GM18526 (cell line): Measurements from ENCODE around the gene TNKS1BP1.

ENCODE experiments used
- POLR2A ChIP-seq: IDR thresholded peaks from 3 replicates; pipeline ENCODE4 v1.6.1; 2011; ENCODE audit not compliant: insufficient read length; ENCODE audit errors: extremely low read depth

Gene TNKS1BP1

DNA sequence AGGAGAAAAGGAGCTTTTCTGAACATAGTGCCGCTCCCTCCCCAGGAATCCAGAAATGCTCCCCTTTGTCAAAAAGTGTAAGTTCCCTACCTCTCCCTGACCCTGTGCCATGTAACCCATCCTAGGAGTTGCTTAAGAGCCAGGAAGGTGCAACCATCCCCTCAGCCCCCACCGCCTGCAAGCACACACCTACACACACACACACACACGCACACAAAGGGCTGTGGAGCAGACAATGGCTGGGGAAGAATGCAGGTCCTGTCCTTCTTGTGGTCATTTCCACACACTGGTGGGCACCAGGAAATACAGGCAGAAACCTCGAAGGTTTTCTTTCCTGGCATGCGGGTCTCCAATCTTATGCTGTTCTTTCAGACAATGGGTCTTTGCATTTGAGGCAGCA is 14.6 kb upstream of the TNKS1BP1 start:
- no peak for TF ChIP-seq POLR2A

DNA sequence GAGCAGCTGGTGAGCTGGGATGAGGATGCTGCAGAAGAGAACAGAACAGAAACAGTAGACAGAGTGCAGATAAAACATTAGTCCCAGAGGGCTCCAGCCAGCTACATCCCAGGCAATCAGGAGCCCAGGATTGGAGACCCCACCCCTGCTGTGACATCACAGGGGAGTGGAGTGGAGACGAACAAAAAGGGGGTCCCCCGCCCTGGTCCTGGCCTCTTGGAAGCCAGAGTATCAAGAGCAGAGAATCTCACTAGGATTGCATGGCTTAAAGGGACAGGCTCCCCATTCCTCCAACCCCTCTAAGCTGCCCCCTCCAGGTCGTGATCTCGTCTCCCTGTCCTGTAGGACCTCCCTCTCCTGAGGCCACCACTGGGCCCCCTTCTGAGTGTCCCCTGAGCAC is 13.4 kb upstream of the TNKS1BP1 start, which contains the start of gene P2RX3:
Gene P2RX3, plus strand, starts transcription at position 211 of the 400 bp plus-strand sequence. CDS start 199 bp downstream, outside the sequence.
- no peak for TF ChIP-seq POLR2A

DNA sequence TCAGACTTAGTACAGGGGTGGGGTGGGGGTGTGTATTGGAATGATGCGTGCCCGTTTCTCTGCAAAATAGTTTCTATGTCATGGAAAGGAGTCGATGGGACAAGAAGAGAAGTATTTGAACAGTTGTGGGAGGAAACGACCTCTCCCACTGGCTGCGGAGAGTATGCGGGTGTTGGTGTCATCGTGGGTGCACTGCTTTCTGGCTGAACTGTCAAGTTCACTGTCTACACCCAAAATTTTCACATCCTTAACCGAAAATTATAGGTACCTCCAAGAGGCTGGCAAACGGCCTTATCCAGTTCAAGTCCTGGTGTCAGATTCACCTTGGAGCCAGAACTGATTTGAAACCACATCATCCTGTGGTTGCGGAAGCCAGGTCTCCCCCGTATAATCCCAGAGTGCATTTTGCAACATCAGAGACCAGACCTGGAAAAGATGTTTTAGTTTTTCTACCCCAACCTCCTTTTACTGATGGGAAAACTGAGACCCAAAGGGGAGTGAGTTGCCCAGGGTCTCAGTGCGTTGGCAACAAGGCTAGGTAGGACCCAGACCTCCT is 11.4 kb upstream of the TNKS1BP1 start:
- TF ChIP-seq POLR2A: no peak

DNA sequence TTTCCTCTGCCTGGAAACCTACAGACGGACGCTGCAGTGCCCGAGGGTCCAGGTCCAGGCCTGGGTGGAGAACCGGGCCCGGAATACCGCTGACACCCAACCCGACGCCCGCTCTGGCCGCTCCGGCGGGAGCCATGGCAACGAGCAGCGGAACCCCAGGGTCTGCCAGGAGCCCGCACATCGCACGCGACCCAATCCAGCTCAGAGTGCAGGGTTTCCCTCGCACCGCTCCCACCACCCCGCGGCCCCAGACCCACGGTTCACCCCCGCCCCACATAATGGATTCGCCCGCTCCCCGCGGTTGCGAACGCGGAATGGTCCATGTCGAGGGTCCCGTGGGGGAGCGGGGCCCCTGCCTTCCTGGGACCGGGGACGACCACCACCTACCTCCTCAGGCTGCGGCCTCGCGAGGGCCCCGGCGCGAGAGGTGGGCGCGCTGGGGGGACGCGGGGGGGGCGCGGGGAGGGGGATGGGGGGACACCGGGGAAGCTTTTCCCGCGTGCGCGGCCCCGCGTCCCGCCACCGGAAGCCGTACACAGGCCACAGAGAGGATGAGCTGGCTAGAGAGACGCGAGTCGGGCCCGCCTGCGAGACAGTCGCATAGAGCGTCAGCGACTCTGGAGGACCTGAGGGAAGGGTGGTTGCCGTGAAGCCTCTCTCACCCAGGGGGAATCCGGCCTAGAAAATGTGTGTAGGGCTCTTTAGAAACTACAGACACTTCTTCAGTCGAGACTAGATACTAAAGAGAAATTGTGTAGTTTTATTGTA is 10.8 kb upstream of the TNKS1BP1 start, which contains the start of gene SSRP1:
Gene SSRP1, minus strand, starts transcription at position 550 of the 768 bp plus-strand sequence. CDS start 771 bp downstream, outside the sequence.
- peak; percentile 69 for TF ChIP-seq POLR2A

DNA sequence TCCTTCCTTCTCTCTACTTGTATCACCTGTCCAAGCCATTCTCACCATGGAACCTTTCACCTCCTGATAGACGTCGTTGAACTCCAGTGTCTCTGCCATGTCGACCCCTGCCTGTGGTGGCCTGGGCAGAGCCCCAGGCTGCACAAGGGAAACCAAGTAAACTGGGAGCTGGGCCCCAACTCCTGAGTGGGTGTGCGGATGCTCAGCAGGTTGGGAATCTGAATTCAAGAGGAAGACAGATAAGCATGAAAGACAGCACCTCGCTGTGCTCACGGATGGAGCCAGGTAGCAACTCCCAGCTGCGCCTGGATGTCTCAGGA is 10.2 kb upstream of the TNKS1BP1 start:
- TF ChIP-seq POLR2A: no peak

DNA sequence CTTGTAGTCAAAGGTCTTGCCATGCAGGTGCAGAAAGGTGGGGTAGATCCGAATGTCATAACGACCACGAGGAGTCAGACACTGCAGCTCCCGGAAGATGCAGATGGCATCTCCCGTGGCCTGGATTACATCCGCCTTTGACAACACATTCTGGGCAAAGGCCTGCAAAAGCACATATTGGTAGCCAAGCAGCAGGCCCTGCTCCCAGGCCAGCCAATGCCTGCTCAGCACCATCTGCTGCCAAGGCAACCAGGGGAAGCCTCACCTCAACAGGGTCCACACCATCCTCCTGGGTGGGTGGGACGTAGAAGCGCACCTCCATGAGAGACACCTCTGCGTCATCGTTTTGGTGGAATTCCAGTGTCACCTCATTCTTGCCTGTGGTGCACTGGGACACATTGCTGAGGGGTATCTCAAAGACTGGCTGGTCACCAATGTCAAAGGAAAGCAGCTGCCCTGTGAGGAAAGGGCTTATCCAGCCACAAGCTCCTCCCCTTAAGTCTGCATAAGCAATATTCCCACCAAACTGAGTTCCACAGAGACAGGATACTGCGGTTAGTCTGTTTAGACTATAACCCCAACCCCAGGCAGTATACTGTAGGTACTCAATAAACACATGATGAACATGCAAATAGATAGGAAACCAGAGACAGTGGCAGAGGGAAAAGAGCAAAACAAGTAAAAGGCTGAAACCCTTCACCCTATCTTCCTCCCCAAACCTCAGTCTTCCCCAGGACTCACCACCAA is 8.1 kb upstream of the TNKS1BP1 start:
- no peak for TF ChIP-seq POLR2A

DNA sequence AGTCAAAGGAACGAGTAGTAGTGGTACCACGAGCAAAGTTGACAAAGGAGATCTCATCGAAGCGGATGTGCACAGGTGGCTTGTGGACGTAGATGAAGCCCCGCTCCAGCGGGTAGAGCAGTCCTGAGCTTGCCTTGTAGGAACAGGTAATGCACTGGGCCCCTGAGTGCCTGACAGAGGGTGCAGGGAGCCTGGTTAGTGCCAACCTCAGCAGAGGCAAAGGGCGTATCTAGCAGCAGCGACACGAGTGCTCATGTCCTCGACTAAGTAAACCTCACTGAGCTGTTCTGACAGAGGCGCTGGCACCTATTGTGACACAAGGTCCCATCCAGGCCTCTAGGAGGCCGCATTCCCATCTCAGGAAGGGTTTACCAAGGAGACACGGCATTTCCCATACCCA is 7.0 kb upstream of the TNKS1BP1 start:
- no peak for TF ChIP-seq POLR2A

DNA sequence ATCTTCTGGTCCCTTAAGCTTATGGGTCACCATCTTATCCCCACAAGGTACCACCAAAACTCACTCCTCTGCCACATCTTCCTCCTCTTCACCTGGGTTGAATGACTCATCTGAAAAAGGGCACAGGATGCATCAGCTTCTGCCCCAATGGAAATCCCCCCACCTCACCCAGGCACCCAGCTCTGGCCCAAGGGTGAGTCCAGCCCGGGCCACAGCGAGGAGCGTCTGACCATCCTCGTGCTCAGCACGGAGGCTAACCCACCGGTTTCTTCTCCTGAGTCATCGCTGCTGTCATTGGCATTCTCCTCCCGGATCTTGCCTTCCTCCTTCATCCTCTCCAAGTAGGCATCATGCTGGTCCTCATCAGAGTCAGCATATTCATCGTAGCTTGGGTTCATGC is 5.3 kb upstream of the TNKS1BP1 start:
- TF ChIP-seq POLR2A: no peak

DNA sequence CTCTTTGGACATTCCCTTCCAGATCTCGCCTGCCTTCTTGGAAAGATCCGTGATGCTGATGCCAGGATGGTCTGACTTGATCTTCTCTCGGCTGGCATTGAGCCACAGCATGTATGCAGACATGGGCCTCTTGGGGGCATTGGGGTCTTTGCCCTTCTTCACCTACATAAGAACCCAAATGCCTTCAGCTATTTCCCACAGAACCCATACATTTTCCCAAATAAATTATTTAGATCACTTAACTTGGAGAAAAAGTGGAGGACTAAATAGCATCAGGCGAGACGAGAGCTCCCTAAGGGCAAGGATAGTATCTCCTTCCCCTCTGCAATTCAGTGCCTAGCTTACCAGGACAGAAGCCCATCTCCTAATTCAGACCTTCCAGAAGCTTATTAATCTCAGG is 3.0 kb upstream of the TNKS1BP1 start:
- no peak for TF ChIP-seq POLR2A

DNA sequence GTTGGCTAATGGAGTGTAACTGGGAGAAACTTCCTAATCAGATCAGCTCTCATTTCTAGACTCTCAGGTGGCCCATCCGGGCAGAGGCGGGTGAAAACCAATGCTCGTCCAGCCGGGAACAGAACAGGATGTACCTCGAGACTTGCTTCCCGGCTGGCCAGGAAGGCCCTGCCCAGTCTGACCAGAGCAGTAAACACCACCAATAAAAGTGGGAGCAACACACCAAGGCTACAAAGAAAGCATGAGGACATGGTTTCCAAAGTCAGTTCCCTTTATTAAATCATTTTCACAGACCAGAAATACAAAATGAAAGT is 940 bp upstream of the TNKS1BP1 start:
- TF ChIP-seq POLR2A: no peak

DNA sequence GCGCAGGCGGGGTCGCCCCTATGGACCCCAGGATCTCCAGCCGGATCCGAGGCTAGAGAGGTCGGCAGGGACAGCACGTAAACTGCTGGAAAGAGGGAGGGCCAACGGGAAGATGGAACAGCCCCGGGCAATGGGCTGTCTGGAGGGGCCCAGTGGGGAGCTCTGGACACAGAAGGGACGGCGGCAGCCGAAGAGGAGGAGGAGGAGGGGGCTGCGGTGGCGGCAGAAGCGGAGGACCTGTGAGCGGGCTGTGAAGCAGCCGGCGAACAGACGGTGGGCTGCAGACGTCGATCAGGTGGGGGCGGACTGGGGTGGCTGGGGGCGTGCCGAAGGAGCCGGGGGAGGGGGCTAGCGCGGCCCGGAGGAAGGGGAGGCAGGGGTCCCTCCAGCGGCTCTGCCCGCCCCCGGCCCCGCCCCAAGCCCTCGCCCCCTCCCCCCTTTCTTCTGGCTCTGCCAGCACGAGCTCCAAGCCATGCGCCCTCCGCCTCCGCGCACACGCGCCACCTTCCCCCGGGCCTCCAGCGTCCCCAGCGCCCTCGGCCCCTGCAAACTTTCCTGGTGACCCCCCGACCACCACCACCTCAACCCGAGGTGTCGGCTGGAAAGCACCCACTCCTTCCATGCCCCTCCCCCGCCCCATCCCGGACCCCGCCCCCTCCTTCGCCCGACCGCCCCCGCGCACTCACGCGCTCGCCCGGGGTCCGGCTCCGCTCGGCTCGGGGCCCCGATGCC is 432 bp downstream of the TNKS1BP1 start:
- no peak for TF ChIP-seq POLR2A

DNA sequence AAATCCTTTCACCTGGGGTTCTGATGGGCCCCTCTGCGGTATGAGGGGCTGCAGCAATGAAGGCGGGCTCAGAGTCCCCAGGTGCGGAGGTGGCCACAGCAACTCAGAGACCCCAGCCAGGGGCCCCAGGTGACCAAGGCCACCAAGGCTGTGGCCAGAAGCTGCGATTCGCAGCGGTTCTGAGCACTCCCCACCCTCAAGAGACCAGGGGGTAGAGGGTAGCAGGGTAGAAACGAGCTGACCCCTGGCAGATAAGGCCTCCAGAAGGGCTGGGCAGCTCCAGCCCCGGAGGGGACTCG is 948 bp downstream of the TNKS1BP1 start:
- TF ChIP-seq POLR2A: no peak

DNA sequence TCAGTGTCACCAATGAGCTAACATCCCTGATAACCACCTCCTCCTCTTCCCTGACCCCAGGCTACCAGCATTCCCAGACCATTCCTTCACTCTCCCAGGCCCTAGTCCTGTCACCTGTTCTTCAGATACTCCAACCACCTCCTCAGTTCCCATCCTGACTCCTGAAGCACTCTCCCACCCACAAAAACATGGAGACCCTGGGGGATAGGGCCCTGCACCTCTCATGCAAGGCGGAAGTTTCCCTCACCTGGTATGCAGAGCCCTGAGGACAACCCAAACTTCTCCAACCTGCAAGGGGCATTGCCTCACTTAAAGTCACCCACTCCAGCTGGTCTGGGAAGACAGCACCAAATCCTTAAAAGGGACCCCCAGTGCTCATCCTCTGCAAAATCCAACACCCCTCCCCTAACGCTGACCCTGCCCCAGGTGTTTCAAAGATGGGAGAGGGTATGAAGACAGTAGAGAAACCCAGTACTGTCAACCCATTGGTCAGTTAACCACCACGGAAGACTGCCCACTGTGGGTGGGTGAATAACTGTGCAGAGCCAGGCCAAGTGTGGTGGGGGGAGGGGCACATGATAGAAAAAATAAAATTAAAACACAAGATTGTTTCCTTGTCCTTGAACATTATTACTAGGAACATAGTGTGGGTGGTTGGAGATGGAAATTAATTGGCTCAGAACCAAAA is 1.4 kb downstream of the TNKS1BP1 start:
- no peak for TF ChIP-seq POLR2A

DNA sequence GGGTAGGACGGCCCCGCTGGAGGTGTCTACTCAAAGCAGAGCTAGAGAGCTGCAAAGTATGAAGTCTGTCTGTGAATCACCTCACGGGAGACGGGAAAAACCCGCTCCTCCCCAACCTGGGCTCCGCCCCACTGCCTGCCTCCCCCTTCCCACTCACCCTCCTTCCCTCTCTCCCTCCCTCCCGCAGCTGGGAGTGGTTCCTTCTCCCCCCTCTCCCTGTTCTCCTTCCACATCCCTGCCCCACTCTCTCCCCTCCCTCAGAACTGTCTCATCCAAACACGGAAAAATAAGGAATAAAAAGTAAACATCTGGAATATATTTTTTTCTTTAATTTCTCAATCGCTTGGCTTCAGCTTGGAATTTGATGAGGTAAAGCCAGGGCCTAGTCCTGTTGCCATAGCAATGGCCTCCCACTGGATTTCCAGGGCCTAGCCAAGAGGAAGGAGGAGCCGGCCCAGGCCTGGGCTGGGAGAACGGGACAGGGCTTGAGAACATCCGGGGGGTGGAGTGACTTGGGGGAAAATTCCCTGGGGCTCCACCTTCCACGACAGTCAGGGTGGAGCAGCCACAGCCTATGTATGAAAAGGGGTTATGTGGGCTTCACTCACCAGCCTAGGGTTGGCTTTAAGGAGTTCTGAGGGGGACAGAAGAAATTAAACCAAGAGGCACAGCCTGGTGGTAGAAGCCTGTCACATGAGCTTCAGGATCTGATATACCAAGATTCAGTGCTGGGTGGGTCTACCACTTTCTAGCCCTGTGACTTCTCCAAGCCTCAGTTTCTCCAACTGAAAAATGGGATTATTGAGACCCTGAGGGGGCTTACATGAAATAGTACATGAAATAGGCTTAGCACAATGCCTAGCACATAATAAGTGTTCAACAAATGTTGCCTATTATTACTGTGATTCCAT is 2.2 kb downstream of the TNKS1BP1 start:
- no peak for TF ChIP-seq POLR2A
